HepG2 (cell line): ENCODE results near the gene NTSR2. TPM values are rescaled to one million over a fixed set of nuclear protein-coding genes. Genes with fewer than 3 reads are reported as not detected.

Experiments
- ATAC-seq: fragments of 200-7000 bp; cut with Tn5 transposase; 3 replicates; pipeline ENCODE4 v1.9.1; 2020; ENCODE audit warnings: mild to moderate bottlenecking, moderate library complexity
- BruUV-seq: library from RNA; stranded (reverse); fragments of 400-500 nt; replicated peaks from 2 replicates; lab custom pipeline; 2021; lab: Mats Ljungman, UMichigan
- CTCF ChIA-PET: fragments of 300-600 bp; formaldehyde crosslinking; extraction: SDS; loops from one replicate; lab custom pipeline; 2021; ENCODE audit warnings: low total read pairs, inconsistent platforms, low intra/inter-chr PET ratio; lab: Yijun Ruan, JAX
- POLR2A ChIA-PET: fragments of 350-600 bp; sonication (Branson Sonifier 250); formaldehyde crosslinking; loops from one replicate; lab custom pipeline; 2020; ENCODE audit warnings: antibody characterized with exemption, inconsistent platforms; lab: Yijun Ruan, JAX
- DNase-seq: peaks from one replicate; pipeline ENCODE4 v3.0.0-alpha.2; 2015; ENCODE audit warnings: low spot score
- FAIRE-seq: peaks from 3 replicates; lab custom pipeline; 2011; peaks lifted over from hg19 to GRCh38; lab: Jason Lieb, UNC
- H2AFZ ChIP-seq: one replicate; pipeline ENCODE4 v1.6.1; 2011; ENCODE audit warnings: low read length, inconsistent platforms
- H3K27ac ChIP-seq: fragments of 300-600 bp; 3 replicates; pipeline ENCODE4 v1.8.0; 2011; ENCODE audit warnings: mixed run types, mild to moderate bottlenecking, mixed read lengths, low read length, inconsistent platforms; ENCODE audit not compliant: insufficient read depth; ENCODE audit errors: extremely low read length
- H3K27me3 ChIP-seq, 2 experiments: fragments of 200-600 bp in 1 of 2; 2 replicates in 1 of 2; 3 replicates in 1 of 2; pipeline versions ENCODE4 v1.6.0 to v1.8.0; 2011; ENCODE audit warnings: low read length in 2 of 2, mild to moderate bottlenecking in 2 of 2, moderate library complexity in 2 of 2, inconsistent platforms in 1 of 2; ENCODE audit not compliant: insufficient read depth in 2 of 2, control insufficient read depth in 1 of 2
- H3K36me3 ChIP-seq, 2 experiments: fragments of 200-600 bp in 1 of 2; replicated peaks in 1 of 2; 2 replicates in 1 of 2; 3 replicates in 1 of 2; pipeline versions ENCODE4 v1.5.1 to v1.8.0; 2011; ENCODE audit warnings: low read length in 2 of 2, inconsistent platforms in 1 of 2; ENCODE audit not compliant: insufficient read depth in 2 of 2, control insufficient read depth in 1 of 2
- H3K4me1 ChIP-seq: 2 replicates; pipeline ENCODE4 v1.5.1; 2012; ENCODE audit warnings: low read length, inconsistent platforms; ENCODE audit not compliant: insufficient read depth
- H3K4me2 ChIP-seq: 2 replicates; pipeline ENCODE4 v1.6.0; 2011; ENCODE audit warnings: low read depth, low read length, inconsistent platforms
- H3K4me3 ChIP-seq, 3 experiments: fragments of 200-600 bp in 1 of 3; sonication (generic), shearing (Covaris generic) in 1 of 3; replicated peaks in 1 of 3; 2 replicates each; pipeline ENCODE4 v1.5.1; 2011 to 2016; ENCODE audit warnings: low read length in 3 of 3, inconsistent platforms in 2 of 3, low read depth in 2 of 3, mild to moderate bottlenecking in 2 of 3, control low read depth in 1 of 3, mixed read lengths in 1 of 3; ENCODE audit not compliant: insufficient read depth in 1 of 3
- H3K79me2 ChIP-seq: one replicate; pipeline ENCODE4 v1.6.1; 2011; ENCODE audit warnings: low read length, inconsistent platforms; ENCODE audit not compliant: insufficient read depth
- H3K9ac ChIP-seq: 2 replicates; pipeline ENCODE4 v1.6.0; 2011; ENCODE audit warnings: mild to moderate bottlenecking, low read depth, low read length, inconsistent platforms; ENCODE audit not compliant: insufficient read depth
- H3K9me3 ChIP-seq: 2 replicates; pipeline ENCODE4 v1.5.1; 2012; ENCODE audit warnings: mild to moderate bottlenecking, low read length
- H4K20me1 ChIP-seq: 2 replicates; pipeline ENCODE4 v1.6.0; 2011; ENCODE audit warnings: inconsistent platforms, mild to moderate bottlenecking, low read length, moderate library complexity; ENCODE audit not compliant: insufficient read depth
- BATF2 ChIP-seq: sonication (generic); formaldehyde crosslinking; IDR thresholded peaks from 2 replicates; pipeline ENCODE4 v1.8.0; 2022; ENCODE audit warnings: mild to moderate bottlenecking, missing genetic modification reagents, moderate library complexity
- CAMTA2 ChIP-seq: sonication (generic); formaldehyde crosslinking; IDR thresholded peaks from 2 replicates; pipeline ENCODE4 v1.4.0; 2020; ENCODE audit warnings: mild to moderate bottlenecking, missing genetic modification reagents, borderline replicate concordance
- CTCF ChIP-seq: sonication (generic); formaldehyde crosslinking; IDR thresholded peaks from 2 replicates; pipeline ENCODE4 v1.5.0; 2020; ENCODE audit warnings: mild to moderate bottlenecking, missing genetic modification reagents, moderate library complexity
- NFATC3 ChIP-seq: sonication (generic); formaldehyde crosslinking; IDR thresholded peaks from 2 replicates; pipeline ENCODE4 v1.5.1; 2020; ENCODE audit warnings: mild to moderate bottlenecking, missing genetic modification reagents
- NFE2L2 ChIP-seq: fragments of 150-350 bp; IDR thresholded peaks from 2 replicates; pipeline ENCODE4 v1.6.1; 2014; ENCODE audit warnings: low read length
- ONECUT2 ChIP-seq: sonication (generic); formaldehyde crosslinking; IDR thresholded peaks from 2 replicates; pipeline ENCODE4 v1.4.0; 2020; ENCODE audit warnings: missing genetic modification reagents
- RARA ChIP-seq: IDR thresholded peaks from 2 replicates; pipeline ENCODE4 v1.6.1; 2016; ENCODE audit warnings: missing genetic modification reagents, missing compliant biosample characterization
- STAG1 ChIP-seq: sonication (generic); formaldehyde crosslinking; IDR thresholded peaks from 2 replicates; pipeline ENCODE4 v1.4.0; 2020; ENCODE audit warnings: missing genetic modification reagents
- ZNF160 ChIP-seq: sonication (generic); formaldehyde crosslinking; IDR thresholded peaks from 2 replicates; pipeline ENCODE4 v1.8.0; 2022; ENCODE audit warnings: mild to moderate bottlenecking, inconsistent platforms, missing genetic modification reagents
- ZNF17 ChIP-seq: sonication (generic); formaldehyde crosslinking; IDR thresholded peaks from 2 replicates; pipeline ENCODE4 v1.5.0; 2020; ENCODE audit warnings: mild to moderate bottlenecking, missing genetic modification reagents
- ZNF280D ChIP-seq: sonication (generic); formaldehyde crosslinking; IDR thresholded peaks from 2 replicates; pipeline ENCODE4 v1.5.1; 2020; ENCODE audit warnings: mild to moderate bottlenecking, missing genetic modification reagents
- ZNF3 ChIP-seq: IDR thresholded peaks from 2 replicates; pipeline ENCODE4 v1.7.0; 2017; ENCODE audit warnings: inconsistent platforms
- ZNF501 ChIP-seq: sonication (generic); formaldehyde crosslinking; IDR thresholded peaks from 2 replicates; pipeline ENCODE4 v1.5.1; 2020; ENCODE audit warnings: mild to moderate bottlenecking, moderate library complexity, missing genetic modification reagents
- ZNF749 ChIP-seq: sonication (generic); formaldehyde crosslinking; IDR thresholded peaks from 2 replicates; pipeline ENCODE4 v1.8.0; 2022; ENCODE audit warnings: mild to moderate bottlenecking, missing genetic modification reagents, moderate library complexity, borderline replicate concordance
- ZSCAN20 ChIP-seq: sonication (generic); formaldehyde crosslinking; IDR thresholded peaks from 2 replicates; pipeline ENCODE4 v1.4.0; 2020; ENCODE audit warnings: missing genetic modification reagents, mild to moderate bottlenecking, borderline replicate concordance
- WGBS: methylation state at CpG from one replicate; pipeline ENCODE4 v1.1.6; 2017; ENCODE audit warnings: low lambda C conversion rate; 5-methylcytosine and 5-hydroxymethylcytosine counted together
- in situ Hi-C: cut with HindIII; loops from 2 replicates; pipeline ENCODE4 v1.10.0; 2017; ENCODE audit warnings: low pct_unique_long_range_greater_than_20kb; ENCODE audit not compliant: extremely low pct_ligation_motif_present
- intact Hi-C: fragments of 100-400 bp; cut with micrococcal nuclease; formaldehyde crosslinking; loops from one replicate; pipeline ENCODE4 v1.10.0; 2022; ENCODE audit not compliant: unreplicated experiment
- polyA plus RNA-seq, 8 experiments: library from polyadenylated mRNA; depleted of rRNA in 3 of 8; stranded (reverse) in 7 of 8; unstranded in 1 of 8; fragments of >200 nt; fragmentation: Illumina TruSeq in 4 of 8; extraction: Trizol in 4 of 8; gene quantifications; 2 replicates each; pipeline versions ENCODE4 v1.2.1 to v1.2.3, GENCODE V29; 2011 to 2016; ENCODE audit warnings: low read depth in 4 of 8, missing spikeins in 1 of 8, mixed read lengths in 1 of 8; ENCODE audit not compliant: insufficient read depth in 1 of 8
- total RNA-seq, 5 experiments: library from RNA; depleted of rRNA; stranded (reverse); fragments of >200 nt; fragmentation: Illumina TruSeq; extraction: Trizol; gene quantifications; 2 replicates each; pipeline ENCODE4 v1.2.3, GENCODE V29; 2016; ENCODE audit warnings: low read depth in 1 of 5
- TF ChIP-seq, protein P1 (sequence below): sonication (generic); formaldehyde crosslinking; IDR thresholded peaks from 2 replicates; pipeline ENCODE4 v1.8.1; 2023; ENCODE audit warnings: missing genetic modification reagents, mild to moderate bottlenecking, borderline replicate concordance

Gene NTSR2
- total and polyA plus RNA-seq, 2 of the 13 experiments (the other 11 are each of a cell fraction or from before 2014, with no cell fraction given), result not detected

- Histone ChIP-seq H3K4me3 (no peak overlapping the region), H3K4me1 (no peaks in the 10 kb centered on the region), H3K9ac (no peak overlapping the region), H4K20me1 (no peaks in the 10 kb centered on the region), H3K4me2 (no peak overlapping the region), H3K9me3 (no peaks in the 10 kb centered on the region), H3K27ac (no peak overlapping the region), H3K79me2 (no peaks in the 10 kb centered on the region), H3K27me3 (no peaks in the 10 kb centered on the region), H2AFZ (no peak overlapping the region), H3K36me3 (peaks cover 65 to 90% of the 10 kb centered on the region in 2 experiments)
- POLR2A ChIA-PET, result no interaction called here
- no TSS peak for BruUV-seq
- DNase-seq, result no peak
- no peak for FAIRE-seq
- peak; percentile 11 for ATAC-seq
- CTCF ChIA-PET, result no interaction called here
- intact Hi-C loops, result no loop called here
- 95% methylated on average over 15 of the region's 15 CpGs for WGBS
- in situ Hi-C loops, result no loop called here
- TF ChIP-seq ZSCAN20 (CRISPR knock-in tag) (no peak), ZNF280D (CRISPR knock-in tag) (no peak), RARA (CRISPR knock-in tag) (no peak), ZNF501 (CRISPR knock-in tag) (no peak), ZNF3 (no peak), ZNF160 (no peak), ZNF17 (CRISPR knock-in tag) (no peak), ZNF749 (CRISPR knock-in tag) (no peak), ONECUT2 (CRISPR knock-in tag) (no peak), BATF2 (no peak), NFE2L2 (no peak), CAMTA2 (CRISPR knock-in tag) (no peak), STAG1 (CRISPR knock-in tag) (no peak), NFATC3 (CRISPR knock-in tag) (no peak), CTCF (no peak)
- TF ChIP-seq, protein P1, sequence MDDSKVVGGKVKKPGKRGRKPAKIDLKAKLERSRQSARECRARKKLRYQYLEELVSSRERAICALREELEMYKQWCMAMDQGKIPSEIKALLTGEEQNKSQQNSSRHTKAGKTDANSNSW (CRISPR knock-in tag), result no peak
Measured at GRCh38 chr2:11637546-11637945, 32.4 kb downstream of the NTSR2 start.
